OCI-LY1 (cell line): ENCODE data around the gene ELOVL4.

Experiments
- CTCF ChIP-seq: fragments of 200-600 bp; sonication (generic), shearing (Covaris generic); IDR thresholded peaks from 2 replicates; pipeline ENCODE4 v1.5.1; 2017; ENCODE audit warnings: mild to moderate bottlenecking, antibody characterized with exemption, low read length, moderate library complexity, mixed read lengths
- EZH2 ChIP-seq: fragments of 200-600 bp; sonication (generic), shearing (Covaris generic); IDR thresholded peaks from 2 replicates; pipeline ENCODE4 v1.8.0; 2017; ENCODE audit warnings: borderline replicate concordance, mixed run types, mild to moderate bottlenecking, antibody characterized with exemption, low read length, moderate library complexity, mixed read lengths

- no peak for TF ChIP-seq CTCF
- no peak for TF ChIP-seq EZH2
These were observed 45.3 kb downstream of the ELOVL4 start for GRCh38 chr6:79902046-79902445.
